Body of pancreas (tissue), 4 donors: ENCODE measurements around the gene DOK4.

Source experiments
- POLR2A ChIP-seq, 3 donors: fragments of 450-650 bp; IDR thresholded peaks; one replicate each; pipeline ENCODE4 v1.6.1; 2016; ENCODE audit warnings: antibody characterized with exemption in 3 of 3, mild to moderate bottlenecking in 2 of 3
- TF ChIP-seq, protein P1 (sequence below), 7 experiments: fragments of 450-650 bp in 4 of 7; fragments of 200-600 bp in 3 of 7; sonication (generic) in 3 of 7; IDR thresholded peaks; one replicate each; pipeline ENCODE4 v1.5.1; 2016 to 2019; ENCODE audit warnings: antibody characterized with exemption in 7 of 7

DNA sequence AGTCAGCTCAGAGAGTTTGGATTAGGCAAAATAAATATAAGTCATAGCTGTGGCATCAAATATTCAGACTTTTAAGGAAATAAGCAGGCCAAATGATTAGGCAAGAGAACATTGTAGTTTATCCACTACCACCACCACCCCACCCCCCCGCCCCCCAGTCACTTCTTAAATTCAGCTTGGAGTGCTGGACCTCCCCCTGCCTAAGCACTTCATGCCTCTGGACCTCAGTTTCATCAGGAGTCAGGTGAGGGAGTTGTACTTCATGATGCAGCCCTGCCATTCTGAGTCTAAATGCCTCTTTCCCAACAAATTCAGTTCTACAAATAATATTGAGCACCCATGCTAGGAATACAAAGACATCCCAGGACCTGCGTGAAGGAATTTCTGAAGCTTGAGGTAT, 21.8 kb downstream of the DOK4 start:
- TF ChIP-seq POLR2A (IDR thresholded peaks at IDR 0.05): no peak
- TF ChIP-seq, protein P1, sequence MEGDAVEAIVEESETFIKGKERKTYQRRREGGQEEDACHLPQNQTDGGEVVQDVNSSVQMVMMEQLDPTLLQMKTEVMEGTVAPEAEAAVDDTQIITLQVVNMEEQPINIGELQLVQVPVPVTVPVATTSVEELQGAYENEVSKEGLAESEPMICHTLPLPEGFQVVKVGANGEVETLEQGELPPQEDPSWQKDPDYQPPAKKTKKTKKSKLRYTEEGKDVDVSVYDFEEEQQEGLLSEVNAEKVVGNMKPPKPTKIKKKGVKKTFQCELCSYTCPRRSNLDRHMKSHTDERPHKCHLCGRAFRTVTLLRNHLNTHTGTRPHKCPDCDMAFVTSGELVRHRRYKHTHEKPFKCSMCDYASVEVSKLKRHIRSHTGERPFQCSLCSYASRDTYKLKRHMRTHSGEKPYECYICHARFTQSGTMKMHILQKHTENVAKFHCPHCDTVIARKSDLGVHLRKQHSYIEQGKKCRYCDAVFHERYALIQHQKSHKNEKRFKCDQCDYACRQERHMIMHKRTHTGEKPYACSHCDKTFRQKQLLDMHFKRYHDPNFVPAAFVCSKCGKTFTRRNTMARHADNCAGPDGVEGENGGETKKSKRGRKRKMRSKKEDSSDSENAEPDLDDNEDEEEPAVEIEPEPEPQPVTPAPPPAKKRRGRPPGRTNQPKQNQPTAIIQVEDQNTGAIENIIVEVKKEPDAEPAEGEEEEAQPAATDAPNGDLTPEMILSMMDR (IDR thresholded peaks at IDR 0.05): no peak
